ENCODE data around the gene SLC7A7. TPM values are rescaled to one million over a fixed set of nuclear protein-coding genes. Genes with fewer than 3 reads are reported as not detected.
A peak's percentile ranks its signal among the peaks of the same experiment; 100 is the strongest.
"Not testable (repeated sequence)": the region's sequence is repeated elsewhere in the genome, so short reads cannot be mapped to it uniquely, and the experiment has no call there.

SLC7A7 gene
- total RNA-seq, 1 donor from 2014 or later, result 7.6 TPM

DNA sequence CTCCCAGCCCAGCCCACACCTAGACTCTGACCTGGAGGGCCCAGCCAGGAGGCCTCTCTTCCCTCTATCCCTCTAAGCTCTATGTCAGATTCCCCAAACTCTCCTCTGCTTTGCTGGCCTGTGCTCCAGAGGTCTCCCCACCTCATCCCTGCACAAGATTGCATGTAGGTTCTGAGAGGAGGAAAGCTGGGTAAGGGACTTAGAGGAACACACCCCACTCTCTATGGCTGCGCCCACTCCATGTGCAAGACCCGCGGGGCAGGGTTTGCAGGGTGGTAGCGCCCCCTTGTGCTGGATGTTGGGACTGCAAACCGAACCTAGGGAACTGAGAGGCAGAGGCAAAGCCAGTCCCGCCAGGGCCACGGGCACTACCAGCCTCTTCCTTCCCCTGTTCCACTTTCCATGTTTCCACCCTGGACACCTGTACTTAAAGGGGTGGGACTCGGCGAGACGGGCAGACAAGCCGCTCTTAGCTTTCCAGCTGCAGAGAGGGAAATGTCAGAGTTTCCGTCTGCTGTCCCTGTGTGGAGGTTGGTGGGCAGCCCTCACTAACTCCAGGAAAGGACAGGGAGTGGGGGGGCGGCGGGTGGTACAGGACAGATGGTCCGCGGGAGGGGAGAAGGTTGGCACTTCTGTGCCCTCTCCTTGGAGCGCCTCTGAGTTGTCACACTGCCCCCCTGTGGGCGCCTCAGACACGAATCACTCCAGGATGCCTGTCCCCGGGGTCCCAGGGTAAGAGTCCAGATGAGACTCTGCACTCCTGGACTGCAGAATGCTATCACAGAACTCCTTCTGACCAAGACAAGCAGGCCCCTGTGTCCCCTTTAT is 37.9 kb upstream of the SLC7A7 start:
- Histone ChIP-seq H3K27ac (peak overlapping the region; percentile 87 to 91), H3K27me3 (no peaks in the 10 kb centered on the region), H3K4me1 (peaks cover 36 to 43% of the 10 kb centered on the region in 2 donors), H3K4me3 (peak overlapping the region; percentile 42 to 66), H3K9me3 (no peaks in the 10 kb centered on the region), H3K36me3 (no peaks in the 10 kb centered on the region)
- intact Hi-C loops (cut with DNase I), result loop anchor here (1.0 to 10.0 kb wide), 5 partner anchors 17 to 296 kb away; partner anchors contain the start of genes MMP14 and OXA1L
- peak; percentile 58 to 96 for DNase-seq (ENCODE audit: low spot score in 2 of 2)
- TF ChIP-seq, protein P1, sequence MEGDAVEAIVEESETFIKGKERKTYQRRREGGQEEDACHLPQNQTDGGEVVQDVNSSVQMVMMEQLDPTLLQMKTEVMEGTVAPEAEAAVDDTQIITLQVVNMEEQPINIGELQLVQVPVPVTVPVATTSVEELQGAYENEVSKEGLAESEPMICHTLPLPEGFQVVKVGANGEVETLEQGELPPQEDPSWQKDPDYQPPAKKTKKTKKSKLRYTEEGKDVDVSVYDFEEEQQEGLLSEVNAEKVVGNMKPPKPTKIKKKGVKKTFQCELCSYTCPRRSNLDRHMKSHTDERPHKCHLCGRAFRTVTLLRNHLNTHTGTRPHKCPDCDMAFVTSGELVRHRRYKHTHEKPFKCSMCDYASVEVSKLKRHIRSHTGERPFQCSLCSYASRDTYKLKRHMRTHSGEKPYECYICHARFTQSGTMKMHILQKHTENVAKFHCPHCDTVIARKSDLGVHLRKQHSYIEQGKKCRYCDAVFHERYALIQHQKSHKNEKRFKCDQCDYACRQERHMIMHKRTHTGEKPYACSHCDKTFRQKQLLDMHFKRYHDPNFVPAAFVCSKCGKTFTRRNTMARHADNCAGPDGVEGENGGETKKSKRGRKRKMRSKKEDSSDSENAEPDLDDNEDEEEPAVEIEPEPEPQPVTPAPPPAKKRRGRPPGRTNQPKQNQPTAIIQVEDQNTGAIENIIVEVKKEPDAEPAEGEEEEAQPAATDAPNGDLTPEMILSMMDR (IDR thresholded peaks at IDR 0.05), result peak; percentile 87 to 95 (median 93)

DNA sequence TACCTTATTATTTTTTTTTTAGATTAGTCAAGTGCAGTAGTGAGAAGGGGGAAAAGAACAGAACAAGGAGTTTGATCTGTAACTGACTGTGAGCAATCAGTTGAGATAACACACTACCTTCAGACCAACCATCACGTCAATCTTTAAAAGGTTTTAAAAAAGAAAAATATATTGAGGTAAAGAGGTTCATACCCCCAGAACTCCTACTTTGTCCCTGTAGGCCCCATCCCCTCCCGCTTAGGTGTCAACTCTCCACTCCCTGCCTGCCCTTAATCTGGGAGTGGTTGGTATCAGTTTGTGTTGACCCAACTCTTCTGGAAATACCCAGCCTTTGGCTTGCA is 37.3 kb upstream of the SLC7A7 start:
- TF ChIP-seq, protein P1 (IDR thresholded peaks at IDR 0.05), result no peak
- H3K27me3 ChIP-seq, result no peaks in the 10 kb centered on the region
- H3K36me3 ChIP-seq, result no peaks in the 10 kb centered on the region
- no peak for DNase-seq (ENCODE audit: low spot score in 2 of 2)
- intact Hi-C loops (cut with DNase I), result loop anchor here (2.0 to 10.0 kb wide), 2 partner anchors 88 to 296 kb away; partner anchors contain the start of gene OXA1L
- peak overlapping the region; percentile 87 to 91 for H3K27ac ChIP-seq
- peak overlapping the region in 1 of 2 donors; percentile 66 for H3K4me3 ChIP-seq
- peaks cover 36 to 48% of the 10 kb centered on the region in 2 donors for H3K4me1 ChIP-seq
- H3K9me3 ChIP-seq, result no peaks in the 10 kb centered on the region

DNA sequence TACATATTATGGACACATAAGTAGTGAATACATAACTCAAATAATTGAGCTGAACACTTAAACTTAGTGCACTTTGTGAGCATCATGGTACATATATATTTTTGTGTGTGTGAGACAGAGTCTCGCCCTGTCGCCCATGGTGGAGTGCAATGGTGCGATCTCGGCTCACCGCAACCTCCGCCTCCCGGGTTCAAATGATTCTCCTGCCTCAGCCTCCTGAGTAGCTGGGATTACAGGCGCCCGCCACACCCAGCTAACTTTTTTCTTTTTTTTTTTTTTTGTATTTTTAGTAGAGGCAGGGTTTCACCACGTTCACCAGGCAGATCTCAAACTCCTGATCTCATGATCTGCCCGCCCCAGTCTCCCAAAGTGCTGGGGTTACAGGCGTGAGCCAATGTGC is 36.9 kb upstream of the SLC7A7 start:
- H3K9me3 ChIP-seq; H3K4me3 ChIP-seq; H3K27me3 ChIP-seq; H3K36me3 ChIP-seq; DNase-seq (ENCODE audit: low spot score in 2 of 2): not testable (repeated sequence)
- intact Hi-C loops (cut with DNase I), result loop anchor here (2.0 to 10.0 kb wide), 2 partner anchors 87 to 295 kb away; partner anchors contain the start of gene OXA1L
- Histone ChIP-seq H3K27ac (peak overlapping the region; percentile 87 to 91), H3K4me1 (peaks cover 38 to 52% of the 10 kb centered on the region in 2 donors)

DNA sequence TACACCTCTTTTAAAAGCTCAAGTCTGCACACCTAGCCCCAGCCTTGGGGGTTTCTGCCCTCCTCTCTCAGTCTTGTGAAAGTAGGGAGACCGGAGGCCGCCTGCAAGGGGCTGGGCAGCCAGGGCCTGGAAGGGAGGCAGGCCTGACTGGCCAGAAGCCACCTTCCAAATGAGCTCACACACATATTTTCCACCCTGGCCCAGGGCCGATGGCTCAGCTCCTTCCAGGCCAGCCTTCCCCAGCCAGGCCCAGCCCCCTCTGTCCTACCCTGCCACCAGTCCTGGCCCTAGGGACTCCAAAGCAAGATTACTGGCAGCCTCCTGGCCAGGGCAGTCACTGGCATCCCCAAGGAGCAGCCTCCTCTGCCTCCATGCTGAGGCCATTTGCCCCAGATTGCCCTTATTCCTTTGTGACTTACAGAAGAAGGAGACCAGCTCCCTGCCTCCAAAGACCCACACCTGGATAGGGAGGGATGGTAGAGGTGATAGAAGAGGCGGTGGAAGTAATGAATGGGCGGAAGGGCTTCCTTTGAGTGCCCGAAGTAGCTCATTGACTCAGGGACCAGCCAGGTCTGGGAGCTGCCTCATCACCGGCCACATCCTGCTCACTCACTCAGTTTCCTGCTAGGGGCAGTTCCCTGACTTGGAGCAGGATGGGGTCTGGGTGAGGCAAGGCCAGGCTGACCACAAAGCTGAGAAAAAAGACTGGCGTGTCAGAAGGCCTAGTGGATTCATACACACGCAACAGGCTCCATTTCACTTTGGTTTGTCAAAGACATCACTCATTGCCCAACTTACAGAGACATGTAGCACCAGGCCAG is 35.9 kb upstream of the SLC7A7 start:
- Histone ChIP-seq H3K36me3 (peaks cover 7 to 8% of the 10 kb centered on the region in 2 donors), H3K27ac (peak overlapping the region; percentile 87 to 91), H3K4me3 (peak overlapping the region in 1 of 2 donors; percentile 28), H3K4me1 (peaks cover 44 to 63% of the 10 kb centered on the region in 2 donors), H3K27me3 (no peaks in the 10 kb centered on the region), H3K9me3 (no peaks in the 10 kb centered on the region)
- intact Hi-C loops (cut with DNase I), result loop anchor here (1.0 to 10.0 kb wide), 2 partner anchors 20 to 86 kb away; partner anchors contain the start of genes LRP10 and OXA1L
- peak; percentile 80 to 98 for DNase-seq (ENCODE audit: low spot score in 2 of 2)
- TF ChIP-seq, protein P1 (IDR thresholded peaks at IDR 0.05), result no peak

DNA sequence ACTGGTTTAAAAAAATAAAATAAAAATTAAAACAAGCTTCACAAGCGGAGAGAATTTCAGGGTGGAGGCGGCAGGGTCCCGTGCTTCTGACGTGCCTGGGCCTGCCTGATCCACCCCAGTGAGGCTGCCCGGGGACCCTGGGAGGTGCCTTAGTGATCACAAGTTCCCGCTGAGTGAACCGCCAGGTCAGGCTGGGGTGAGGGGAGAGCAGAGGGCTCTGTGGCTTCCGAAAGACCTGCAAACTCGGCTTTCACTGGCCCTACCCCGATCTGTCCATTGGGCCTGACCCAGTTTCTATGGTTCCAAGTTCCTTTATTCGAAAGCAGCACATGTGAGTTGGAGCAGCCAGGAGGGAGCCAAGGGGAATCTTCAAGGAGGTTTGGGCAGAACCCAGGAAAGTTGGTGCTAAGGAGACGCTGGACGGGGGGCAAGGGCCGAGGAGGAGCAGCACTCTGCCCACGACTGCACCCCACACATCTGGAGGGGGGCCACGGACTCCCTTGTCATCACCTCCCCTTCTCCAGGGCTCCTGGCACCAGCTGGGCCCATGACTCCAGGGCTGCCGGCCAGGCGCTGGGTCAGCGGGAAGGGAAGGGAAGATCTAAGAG is 34.1 kb upstream of the SLC7A7 start:
- Histone ChIP-seq H3K27me3 (no peaks in the 10 kb centered on the region), H3K4me3 (peak overlapping the region in 1 of 2 donors; percentile 32), H3K27ac (peak overlapping the region; percentile 87 to 91), H3K4me1 (peaks cover 48 to 66% of the 10 kb centered on the region in 2 donors), H3K9me3 (no peaks in the 10 kb centered on the region), H3K36me3 (peaks cover 26% of the 10 kb centered on the region in 2 donors)
- DNase-seq (ENCODE audit: low spot score in 2 of 2), result peak; percentile 59 to 85
- TF ChIP-seq, protein P1 (IDR thresholded peaks at IDR 0.05), result no peak
- intact Hi-C loops (cut with DNase I), result loop anchor here (2.0 to 10.0 kb wide), 2 partner anchors 261 to 1375 kb away; partner anchors contain the start of genes DAD1, RAB2B and TOX4

Measured in ascending aorta (tissue), 2 donors.